Gastroesophageal sphincter (tissue), 4 donors: ENCODE measurements around the gene CARD9. TPM values are rescaled to one million over a fixed set of nuclear protein-coding genes. Genes with fewer than 3 reads are reported as not detected.
A peak's percentile ranks its signal among the peaks of the same experiment; 100 is the strongest.

Source experiments
- ATAC-seq: fragments of 150-250 bp; one replicate; pipeline ENCODE4 v1.9.1; 2016; ENCODE audit warnings: mild to moderate bottlenecking, moderate library complexity
- H3K27ac ChIP-seq, 4 donors: fragments of 200-600 bp; sonication (generic) in 3 of 4; 1 replicate in 3 of 4; 2 replicates in 1 of 4; pipeline ENCODE4 v1.5.1; 2016 to 2019
- H3K27me3 ChIP-seq: fragments of 200-600 bp; sonication (generic); one replicate; pipeline ENCODE4 v1.5.1; 2019
- H3K36me3 ChIP-seq, 2 donors: fragments of 200-600 bp; sonication (generic); one replicate each; pipeline ENCODE4 v1.5.1; 2019; ENCODE audit warnings: control low read depth in 1 of 2
- H3K4me1 ChIP-seq, 3 donors: fragments of 200-600 bp; sonication (generic); 1 replicate in 2 of 3; 2 replicates in 1 of 3; pipeline ENCODE4 v1.5.1; 2016 to 2019; ENCODE audit warnings: control low read depth in 2 of 3
- H3K4me3 ChIP-seq, 2 donors: fragments of 200-600 bp; sonication (generic); one replicate each; pipeline ENCODE4 v1.5.1; 2019; ENCODE audit warnings: mild to moderate bottlenecking in 1 of 2, moderate library complexity in 1 of 2
- H3K9me3 ChIP-seq, 3 donors: fragments of 200-600 bp; sonication (generic); one replicate each; pipeline ENCODE4 v1.5.1; 2017 to 2019; ENCODE audit warnings: control low read depth in 2 of 3
- EP300 ChIP-seq: sonication (generic); formaldehyde crosslinking; IDR thresholded peaks from one replicate; pipeline ENCODE4 v1.6.1; 2017; ENCODE audit warnings: antibody characterized with exemption, mild to moderate bottlenecking
- POLR2A ChIP-seq, 2 donors: fragments of 450-650 bp; IDR thresholded peaks; one replicate each; pipeline ENCODE4 v1.6.1; 2017; ENCODE audit warnings: antibody characterized with exemption in 2 of 2, mild to moderate bottlenecking in 2 of 2, moderate library complexity in 1 of 2
- POLR2AphosphoS5 ChIP-seq: sonication (generic); formaldehyde crosslinking; IDR thresholded peaks from one replicate; pipeline ENCODE4 v1.6.1; 2017; ENCODE audit warnings: antibody characterized with exemption
- WGBS, 2 donors: methylation state at CpG; one replicate each; pipeline ENCODE4 v1.1.5; 2018; ENCODE audit warnings: low coverage in 1 of 2; 5-methylcytosine and 5-hydroxymethylcytosine counted together
- total RNA-seq, 4 donors: library from RNA; depleted of rRNA; stranded (reverse); fragments of >200 nt; gene quantifications; one replicate each; pipeline ENCODE4 v1.1.0, GENCODE V29; 2016
- TF ChIP-seq, protein P1 (sequence below), 4 experiments: fragments of 200-600 bp in 2 of 4; fragments of 450-650 bp in 2 of 4; sonication (generic) in 1 of 4; IDR thresholded peaks; one replicate each; pipeline ENCODE4 v1.5.1; 2017 to 2019; ENCODE audit warnings: antibody characterized with exemption in 4 of 4, mild to moderate bottlenecking in 2 of 4, moderate library complexity in 2 of 4

Gene CARD9
- total RNA-seq, 4 donors from 2014 or later, result 1.3 to 2.3 (median 1.8) TPM

DNA sequence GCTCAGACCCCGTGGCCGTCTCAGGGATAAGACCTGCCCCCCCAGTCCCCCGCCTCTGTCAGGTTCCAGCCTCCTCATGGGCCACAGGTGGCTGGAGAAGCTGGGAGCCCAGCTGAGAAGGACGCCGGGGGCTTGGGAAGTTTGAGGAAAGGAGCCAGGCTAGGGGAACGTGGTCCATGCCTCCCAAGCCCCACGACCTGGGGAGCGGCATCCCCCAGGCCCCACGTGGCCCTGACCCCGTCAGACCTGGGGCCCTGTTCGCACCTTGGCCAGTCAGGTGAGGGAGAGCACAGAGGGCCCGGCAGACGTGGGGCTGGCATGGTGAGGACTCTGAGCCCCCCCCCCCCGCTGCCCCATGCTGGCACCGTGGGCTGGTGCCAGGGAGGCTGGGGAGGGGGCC is 42.4 kb downstream of the CARD9 start:
- no CpG with 5 or more reads among the region's 15 CpGs for whole genome bisulfite sequencing, 2 donors
- TF ChIP-seq EP300 (no peak), POLR2AphosphoS5 (no peak), POLR2A (IDR thresholded peaks at IDR 0.05) (no peak)
- TF ChIP-seq, protein P1, sequence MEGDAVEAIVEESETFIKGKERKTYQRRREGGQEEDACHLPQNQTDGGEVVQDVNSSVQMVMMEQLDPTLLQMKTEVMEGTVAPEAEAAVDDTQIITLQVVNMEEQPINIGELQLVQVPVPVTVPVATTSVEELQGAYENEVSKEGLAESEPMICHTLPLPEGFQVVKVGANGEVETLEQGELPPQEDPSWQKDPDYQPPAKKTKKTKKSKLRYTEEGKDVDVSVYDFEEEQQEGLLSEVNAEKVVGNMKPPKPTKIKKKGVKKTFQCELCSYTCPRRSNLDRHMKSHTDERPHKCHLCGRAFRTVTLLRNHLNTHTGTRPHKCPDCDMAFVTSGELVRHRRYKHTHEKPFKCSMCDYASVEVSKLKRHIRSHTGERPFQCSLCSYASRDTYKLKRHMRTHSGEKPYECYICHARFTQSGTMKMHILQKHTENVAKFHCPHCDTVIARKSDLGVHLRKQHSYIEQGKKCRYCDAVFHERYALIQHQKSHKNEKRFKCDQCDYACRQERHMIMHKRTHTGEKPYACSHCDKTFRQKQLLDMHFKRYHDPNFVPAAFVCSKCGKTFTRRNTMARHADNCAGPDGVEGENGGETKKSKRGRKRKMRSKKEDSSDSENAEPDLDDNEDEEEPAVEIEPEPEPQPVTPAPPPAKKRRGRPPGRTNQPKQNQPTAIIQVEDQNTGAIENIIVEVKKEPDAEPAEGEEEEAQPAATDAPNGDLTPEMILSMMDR (IDR thresholded peaks at IDR 0.05), result no peak
- ATAC-seq, result no peak
- Histone ChIP-seq H3K27ac (no peak overlapping the region), H3K4me1 (peaks cover 0 to 45% (median 26%) of the 10 kb centered on the region in 3 donors), H3K4me3 (no peak overlapping the region), H3K27me3 (no peaks in the 10 kb centered on the region), H3K9me3 (no peaks in the 10 kb centered on the region), H3K36me3 (peaks cover 0 to 21% of the 10 kb centered on the region in 2 donors)

DNA sequence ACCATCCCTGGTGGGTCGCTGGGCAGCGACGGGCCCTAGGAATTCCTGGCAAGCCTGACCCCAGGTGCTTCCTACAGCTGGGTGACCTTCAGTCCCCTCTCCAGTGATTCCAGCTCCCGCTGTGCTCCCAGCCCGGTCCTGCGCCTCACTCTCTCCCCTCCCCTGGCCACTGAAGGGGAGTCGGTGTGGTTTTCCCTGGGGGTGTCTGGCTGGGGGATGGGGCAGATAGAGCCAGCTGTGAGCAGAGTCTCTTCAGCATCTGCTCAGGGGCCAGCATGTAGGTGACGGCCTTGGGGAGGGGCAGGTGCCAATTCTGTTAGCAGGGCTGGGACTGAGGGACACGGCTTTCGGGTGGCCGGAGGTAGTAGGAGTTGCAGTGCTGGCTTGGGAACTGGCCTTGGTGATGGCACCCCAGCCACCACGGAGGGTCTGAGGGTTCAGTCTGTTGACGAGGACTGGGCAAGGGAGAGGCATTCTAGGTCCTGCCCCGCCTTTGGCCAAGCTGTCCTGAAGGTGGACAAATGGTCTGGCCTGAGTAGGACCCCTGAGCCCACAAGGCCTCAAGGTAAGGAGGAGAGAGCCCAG is 43.0 kb downstream of the CARD9 start:
- Histone ChIP-seq H3K27ac (no peak overlapping the region), H3K9me3 (no peaks in the 10 kb centered on the region)
- ATAC-seq, result no peak

DNA sequence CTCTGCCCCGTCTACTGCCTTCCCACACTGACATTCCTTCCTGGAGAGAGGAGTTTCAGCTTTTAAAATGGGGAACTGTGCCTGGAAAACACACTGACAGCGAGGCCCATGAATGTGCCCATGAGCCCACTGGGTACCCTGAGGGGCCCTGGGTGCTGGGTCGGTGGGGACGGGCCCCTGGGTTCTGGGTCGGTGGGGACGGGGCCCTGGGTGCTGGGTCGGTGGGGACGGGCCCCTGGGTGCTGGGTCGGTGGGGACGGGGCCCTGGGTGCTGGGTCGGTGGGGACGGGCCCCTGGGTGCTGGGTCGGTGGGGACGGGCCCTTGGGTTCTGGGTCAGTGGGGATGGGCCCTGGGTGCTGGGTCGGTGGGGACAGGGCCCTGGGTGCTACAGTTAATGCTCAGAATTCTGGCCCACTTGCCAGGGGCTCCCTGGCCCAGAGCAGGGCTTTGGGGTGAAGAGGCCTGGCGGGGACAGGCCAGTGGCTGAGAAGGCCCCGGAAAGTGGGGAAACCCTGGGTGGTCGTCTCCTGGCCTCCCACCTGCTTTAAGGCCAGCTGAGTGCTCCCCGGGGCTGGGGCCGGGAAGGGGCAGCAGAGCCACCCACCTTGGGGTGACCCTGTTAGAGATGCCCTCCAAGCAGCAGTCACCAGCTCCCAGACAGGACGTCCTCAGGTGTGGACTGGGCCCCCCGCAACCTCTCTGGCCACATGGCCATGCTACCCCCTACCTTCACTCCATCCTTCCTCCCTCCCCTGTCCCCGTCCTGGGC is 43.6 kb downstream of the CARD9 start:
- Histone ChIP-seq H3K4me3 (peak overlapping the region in 1 of 2 donors; percentile 86), H3K27me3 (no peaks in the 10 kb centered on the region), H3K27ac (peak overlapping the region in 1 of 4 donors; percentile 87), H3K4me1 (peaks cover 0 to 52% (median 26%) of the 10 kb centered on the region in 3 donors), H3K9me3 (no peaks in the 10 kb centered on the region), H3K36me3 (peaks cover 0 to 11% of the 10 kb centered on the region in 2 donors)
- no peak for ATAC-seq
- no peak for TF ChIP-seq EP300
- TF ChIP-seq POLR2A (IDR thresholded peaks at IDR 0.05), result no peak
- TF ChIP-seq, protein P1 (IDR thresholded peaks at IDR 0.05), result no peak
- no peak for TF ChIP-seq POLR2AphosphoS5
- no CpG with 5 or more reads among the region's 23 CpGs for WGBS, 2 donors

More for the DNA sequence above, 43.0 kb downstream of the CARD9 start:
- H3K27me3 ChIP-seq, result no peaks in the 10 kb centered on the region
- H3K4me3 ChIP-seq, result no peak overlapping the region
- 81% methylated on average over 3 of the region's 14 CpGs; no CpG with 5 or more reads in 1 of the 2 donors for WGBS, 2 donors
- peaks cover 0 to 17% of the 10 kb centered on the region in 2 donors for H3K36me3 ChIP-seq
- TF ChIP-seq POLR2AphosphoS5, result no peak
- no peak for TF ChIP-seq EP300
- TF ChIP-seq, protein P1 (IDR thresholded peaks at IDR 0.05), result no peak
- no peak for TF ChIP-seq POLR2A (IDR thresholded peaks at IDR 0.05)
- peaks cover 0 to 50% (median 26%) of the 10 kb centered on the region in 3 donors for H3K4me1 ChIP-seq

DNA sequence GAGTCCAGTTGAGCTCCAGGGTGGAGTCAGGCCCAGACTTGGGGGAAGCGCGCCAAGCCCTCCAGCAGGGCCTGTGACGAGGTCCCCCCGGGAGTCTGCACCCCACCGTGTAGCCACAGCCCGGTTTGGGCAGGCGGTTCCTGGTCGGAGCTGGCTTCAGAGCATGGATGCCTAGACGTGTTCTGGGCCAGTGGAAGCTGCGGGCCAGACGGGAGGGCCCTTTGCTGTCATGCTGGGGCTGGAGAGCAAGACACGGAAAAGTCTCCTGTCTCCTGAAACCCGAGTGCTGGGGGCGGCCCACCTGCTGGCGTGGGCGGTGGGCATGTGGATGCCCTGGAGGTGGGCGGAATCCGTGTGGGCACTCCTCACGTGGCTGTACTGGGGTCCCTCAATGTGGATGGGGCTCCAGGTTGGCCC is 44.2 kb downstream of the CARD9 start:
- Histone ChIP-seq H3K9me3 (no peaks in the 10 kb centered on the region), H3K27me3 (no peaks in the 10 kb centered on the region), H3K4me1 (peaks cover 0 to 52% (median 26%) of the 10 kb centered on the region in 3 donors), H3K4me3 (peak overlapping the region in 1 of 2 donors; percentile 86), H3K27ac (peak overlapping the region in 3 of 4 donors; percentile 83 to 87 (median 84)), H3K36me3 (peaks cover 0 to 5% of the 10 kb centered on the region in 2 donors)
- TF ChIP-seq EP300 (no peak), POLR2A (IDR thresholded peaks at IDR 0.05) (no peak), POLR2AphosphoS5 (no peak)
- TF ChIP-seq, protein P1 (IDR thresholded peaks at IDR 0.05), result no peak
- ATAC-seq, result no peak
- WGBS, 2 donors, result no CpG with 5 or more reads among the region's 19 CpGs
